Measurements from ENCODE around the gene UBA52. TPM values are rescaled to one million over a fixed set of nuclear protein-coding genes. Genes with fewer than 3 reads are reported as not detected.

UBA52 gene
- total and polyA plus RNA-seq, 2 of the 8 experiments (the other 6 are each of a cell fraction or from before 2014, with no cell fraction given) = 1,340 to 5,409 TPM

GRCh38 chr19:18612772-18613588 lies 41.3 kb downstream of the UBA52 start, which contains the start of gene TMEM59L:
Gene TMEM59L (plus strand): TSS chr19:18612870. CDS start chr19:18612959, 89 bp downstream.
- Histone ChIP-seq H2AFZ (ENCODE audit: low read length) (peak within 1 kb of the TSS; percentile 63; the same call in 1 of the 2 replicates), H3K9me3 (ENCODE audit: insufficient read depth in 2 of 2, low read depth in 1 of 2, low read length in 1 of 2) (no peaks in the 10 kb centered on the region), H3K27me3 (replicated peaks in 1 of 4; ENCODE audit: control insufficient read depth in 3 of 4, extremely low read depth in 1 of 4, insufficient read depth in 3 of 4, low read length in 3 of 4) (peaks cover 54 to 74% (median 70%) of the 10 kb centered on the region in 4 experiments), H3K4me2 (ENCODE audit: insufficient read depth in 1 of 2, low read depth in 2 of 2, low read length in 2 of 2) (peak within 1 kb of the TSS; percentile 95 to 96), H2BK120ac (replicated peaks; ENCODE audit: low read depth, low read length) (no peak within 1 kb of the TSS), H2AK5ac (ENCODE audit: low read depth, low read length) (no peak within 1 kb of the TSS; the same call in 1 of the 2 replicates), H4K5ac (ENCODE audit: insufficient read length, low read depth, low read length) (no peak within 1 kb of the TSS), H3K9ac (replicated peaks in 1 of 4; ENCODE audit: extremely low read depth in 1 of 4, low read depth in 3 of 4, low read length in 3 of 4) (peak within 1 kb of the TSS in 1 of 4 experiments; percentile 39; a peak in 4 of 7 replicates), H2BK20ac (ENCODE audit: low read length) (no peak within 1 kb of the TSS; the same call in 1 of the 2 replicates), H2BK15ac (ENCODE audit: low read length) (peak within 1 kb of the TSS; percentile 65; the same call in 1 of the 2 replicates), H3K4me1 (replicated peaks in 1 of 4; ENCODE audit: control insufficient read depth in 3 of 4, insufficient read depth in 4 of 4, low read length in 3 of 4) (peaks cover 27 to 45% (median 31%) of the 10 kb centered on the region in 4 experiments), H4K20me1 (replicated peaks in 1 of 2; ENCODE audit: control insufficient read depth in 1 of 2, insufficient read depth in 2 of 2, low read length in 2 of 2) (peaks cover 0 to 15% of the 10 kb centered on the region in 2 experiments), H3K18ac (ENCODE audit: extremely low read depth, low read length) (peak within 1 kb of the TSS; percentile 51), H3K14ac (ENCODE audit: insufficient read length) (no peak within 1 kb of the TSS), H3K56ac (replicated peaks; ENCODE audit: insufficient read length, low read depth, low read length) (no peak within 1 kb of the TSS), H2BK12ac (ENCODE audit: low read depth, low read length) (peak within 1 kb of the TSS; percentile 97; the same call in 1 of the 2 replicates), H3K4ac (replicated peaks; ENCODE audit: insufficient read length, low read depth, low read length) (peak within 1 kb of the TSS; percentile 14), H3K23me2 (ENCODE audit: low read depth, low read length) (peaks cover 21% of the 10 kb centered on the region), H3K79me2 (ENCODE audit: control insufficient read depth in 1 of 2, insufficient read depth in 2 of 2, low read length in 2 of 2) (no peaks in the 10 kb centered on the region), H3K23ac (ENCODE audit: insufficient read length) (no peak within 1 kb of the TSS), H2BK5ac (ENCODE audit: low read depth, low read length) (peak within 1 kb of the TSS; percentile 27; the same call in 1 of the 2 replicates), H3K4me3 (ENCODE audit: extremely low read depth in 1 of 4, insufficient read depth in 2 of 4, low read depth in 3 of 4, low read length in 4 of 4) (peak within 1 kb of the TSS; percentile 39 to 75 (median 49)), H3K79me1 (ENCODE audit: low read depth, low read length) (no peaks in the 10 kb centered on the region), H3K36me3 (ENCODE audit: control insufficient read depth in 2 of 4, insufficient read depth in 4 of 4, low read length in 3 of 4) (peaks cover 0 to 3% (median 0%) of the 10 kb centered on the region in 4 experiments; a peak in 1 of 8 replicates), H4K91ac (replicated peaks; ENCODE audit: insufficient read length, low read length) (peak within 1 kb of the TSS; percentile 65), H4K8ac (ENCODE audit: extremely low read depth, insufficient read depth, low read length) (peak within 1 kb of the TSS; percentile 45), H3K27ac (ENCODE audit: low read depth, low read length) (no peak within 1 kb of the TSS)
- POLR2A ChIA-PET (ENCODE audit: partially characterized antibody) = interaction anchor here (1.0 to 2.9 kb wide), 7 partner anchors 8 to 36 kb away, joined by 3 to 21 read pairs (median 6); partner anchors contain the start of gene REX1BD
- CTCF ChIA-PET (ENCODE audit: partially characterized antibody) = interaction anchor here (0.9 to 1.6 kb wide), 11 partner anchors 8 to 143 kb away, joined by 3 to 7 read pairs (median 4); no protein-coding TSS in a partner anchor
- FAIRE-seq (no peak), DNase-seq (ENCODE audit: low read depth in 1 of 2, low spot score in 2 of 2) (peak in 1 of 2 experiments; percentile 82)
- 4% methylated on average over 39 of the region's 70 CpGs; no CpG with 5 or more reads in 1 of the 2 experiments for WGBS, 2 experiments (ENCODE audit: extremely low coverage in 1 of 2, insufficient coverage in 1 of 2, insufficient read length in 1 of 2, insufficient replicate concordance in 2 of 2, low coverage in 1 of 2, low lambda C conversion rate in 2 of 2, missing lambda C conversion rate in 1 of 2)
- TF ChIP-seq E2F6 (IDR thresholded peaks at IDR 0.05) (0 out of 2 replicates have a peak, but pooled peaks have one; percentile 10), RNF2 (IDR thresholded peaks at IDR 0.05; ENCODE audit: borderline replicate concordance, low read depth, low read length, missing control alignments, poor library complexity, severe bottlenecking) (peak; percentile 73), SAP30 (IDR thresholded peaks at IDR 0.05; ENCODE audit: insufficient read depth, insufficient replicate concordance, low read length) (no peak), MAX (IDR thresholded peaks at IDR 0.05) (peak; percentile 35; the same call in 1 of the 2 replicates), JUND (IDR thresholded peaks at IDR 0.05; ENCODE audit: low read length) (peak; percentile 15; the same call in 1 of the 2 replicates), EZH2 (IDR thresholded peaks at IDR 0.05; ENCODE audit: low read depth, low read length, severe bottlenecking) (peak; percentile 83), EP300 (IDR thresholded peaks at IDR 0.05; ENCODE audit: borderline replicate concordance in 1 of 2, low read depth in 2 of 2, low read length in 2 of 2) (no peak), ZNF274 (IDR thresholded peaks at IDR 0.05; ENCODE audit: borderline replicate concordance, extremely low read depth, low read length) (no peak)
